ENCODE data around the gene EMP3.

- TF ChIP-seq, protein P1, sequence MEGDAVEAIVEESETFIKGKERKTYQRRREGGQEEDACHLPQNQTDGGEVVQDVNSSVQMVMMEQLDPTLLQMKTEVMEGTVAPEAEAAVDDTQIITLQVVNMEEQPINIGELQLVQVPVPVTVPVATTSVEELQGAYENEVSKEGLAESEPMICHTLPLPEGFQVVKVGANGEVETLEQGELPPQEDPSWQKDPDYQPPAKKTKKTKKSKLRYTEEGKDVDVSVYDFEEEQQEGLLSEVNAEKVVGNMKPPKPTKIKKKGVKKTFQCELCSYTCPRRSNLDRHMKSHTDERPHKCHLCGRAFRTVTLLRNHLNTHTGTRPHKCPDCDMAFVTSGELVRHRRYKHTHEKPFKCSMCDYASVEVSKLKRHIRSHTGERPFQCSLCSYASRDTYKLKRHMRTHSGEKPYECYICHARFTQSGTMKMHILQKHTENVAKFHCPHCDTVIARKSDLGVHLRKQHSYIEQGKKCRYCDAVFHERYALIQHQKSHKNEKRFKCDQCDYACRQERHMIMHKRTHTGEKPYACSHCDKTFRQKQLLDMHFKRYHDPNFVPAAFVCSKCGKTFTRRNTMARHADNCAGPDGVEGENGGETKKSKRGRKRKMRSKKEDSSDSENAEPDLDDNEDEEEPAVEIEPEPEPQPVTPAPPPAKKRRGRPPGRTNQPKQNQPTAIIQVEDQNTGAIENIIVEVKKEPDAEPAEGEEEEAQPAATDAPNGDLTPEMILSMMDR (IDR thresholded peaks at IDR 0.05): no peak
- no peak for TF ChIP-seq POLR2A (IDR thresholded peaks at IDR 0.05)
- TF ChIP-seq POLR2AphosphoS5 (IDR thresholded peaks at IDR 0.05): no peak
- TF ChIP-seq EP300 (IDR thresholded peaks at IDR 0.05): no peak
These were observed 27.4 kb upstream of the EMP3 start for GRCh38 chr19:48297975-48298374.

Measured in gastroesophageal sphincter (tissue), 3 donors.